Smooth muscle cell of trachea (primary cell): ENCODE results near the gene XAGE5. TPM values are rescaled to one million over a fixed set of nuclear protein-coding genes. Genes with fewer than 3 reads are reported as not detected.

ENCODE experiments used
- total RNA-seq: library from RNA; depleted of rRNA; stranded (reverse); fragments of >200 nt; gene quantifications from 2 replicates; pipeline ENCODE4 v1.2.1, GENCODE V29; 2014

The XAGE5 gene, protein sequence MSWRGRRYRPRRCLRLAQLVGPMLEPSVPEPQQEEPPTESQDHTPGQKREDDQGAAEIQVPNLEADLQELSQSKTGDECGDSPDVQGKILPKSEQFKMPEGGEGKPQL
- not detected in 2 replicates for total RNA-seq

GRCh38 chrX:52811065-52811625, at the start of gene XAGE5:
TSS of gene XAGE5 (plus strand) at chrX:52811287. CDS start at chrX:52812567, 1,280 bp downstream.

GRCh38 chrX:52797327-52797726, 13.8 kb upstream of the XAGE5 start, which contains the start of gene SPANXN5:
TSS of gene SPANXN5 (minus strand) at chrX:52797427. CDS start at chrX:52797348, 79 bp downstream.

Other genes starting within 250 kb of the XAGE5 start
- not detected in 2 replicates for gene SSX7, start 156.4 kb upstream of the XAGE5 start, total RNA-seq
- not detected in 2 replicates for gene SSX2, start 104.1 kb upstream of the XAGE5 start, total RNA-seq
- not detected in 2 replicates for gene SSX2B, start 60.0 kb upstream of the XAGE5 start, total RNA-seq
- gene SPANXN5, start 13.9 kb upstream of the XAGE5 start, total RNA-seq, result not detected in 2 replicates
- not detected in 2 replicates for gene XAGE3, start 56.8 kb downstream of the XAGE5 start, total RNA-seq
- 17.5 and 18.8 TPM in 2 replicates for gene FAM156B, start 86.0 kb downstream of the XAGE5 start, total RNA-seq
- gene FAM156A, start 147.2 kb downstream of the XAGE5 start, total RNA-seq, result 10.8 and 11.3 TPM in 2 replicates
- 5.8 and 6.3 TPM in 2 replicates for gene GPR173, start 237.5 kb downstream of the XAGE5 start, total RNA-seq